Measurements from ENCODE around the gene CGRRF1.

Gene CGRRF1

DNA sequence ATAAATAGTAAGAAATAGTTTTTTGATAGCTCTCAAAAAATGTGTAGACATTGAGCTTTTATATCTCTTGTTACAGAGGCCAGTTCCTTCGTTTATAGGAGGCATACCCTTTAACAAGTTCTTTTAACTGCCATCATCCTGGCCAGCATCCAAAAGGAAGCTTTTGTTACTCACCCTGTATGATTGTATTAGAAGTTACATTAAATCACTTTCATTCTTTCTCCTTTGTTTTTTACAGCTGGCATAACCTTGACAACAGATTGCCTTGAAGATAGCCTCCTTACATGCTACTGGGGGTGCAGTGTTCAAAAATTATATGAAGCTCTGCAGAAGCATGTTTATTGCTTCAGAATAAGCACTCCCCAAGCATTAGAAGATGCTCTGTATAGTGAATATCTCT is 20.1 kb downstream of the CGRRF1 start:
- peaks cover 13% of the 10 kb centered on the region for H3K36me3 ChIP-seq (ENCODE audit: insufficient read depth, insufficient read length, low read length)
- TF ChIP-seq YY1 (IDR thresholded peaks at IDR 0.05; ENCODE audit: insufficient read depth, insufficient read length) (no peak), SUZ12 (IDR thresholded peaks at IDR 0.05; ENCODE audit: extremely low read depth, insufficient read depth, insufficient read length) (no peak), ZNF274 (IDR thresholded peaks at IDR 0.05; ENCODE audit: low read depth, low read length) (no peak)
- H3K4me1 ChIP-seq (ENCODE audit: insufficient read depth, insufficient read length), result no peaks in the 10 kb centered on the region
- no peak overlapping the region for H3K9ac ChIP-seq (ENCODE audit: insufficient read length, low read depth)
- DNase-seq (ENCODE audit: low read depth, low spot score), result no peak
- no peaks in the 10 kb centered on the region for H3K9me3 ChIP-seq (ENCODE audit: insufficient read depth, low read length)
- no peaks in the 10 kb centered on the region for H3K27me3 ChIP-seq (ENCODE audit: insufficient read depth, insufficient read length)
- H3K4me3 ChIP-seq (ENCODE audit: insufficient read length, low read depth), result no peak overlapping the region

DNA sequence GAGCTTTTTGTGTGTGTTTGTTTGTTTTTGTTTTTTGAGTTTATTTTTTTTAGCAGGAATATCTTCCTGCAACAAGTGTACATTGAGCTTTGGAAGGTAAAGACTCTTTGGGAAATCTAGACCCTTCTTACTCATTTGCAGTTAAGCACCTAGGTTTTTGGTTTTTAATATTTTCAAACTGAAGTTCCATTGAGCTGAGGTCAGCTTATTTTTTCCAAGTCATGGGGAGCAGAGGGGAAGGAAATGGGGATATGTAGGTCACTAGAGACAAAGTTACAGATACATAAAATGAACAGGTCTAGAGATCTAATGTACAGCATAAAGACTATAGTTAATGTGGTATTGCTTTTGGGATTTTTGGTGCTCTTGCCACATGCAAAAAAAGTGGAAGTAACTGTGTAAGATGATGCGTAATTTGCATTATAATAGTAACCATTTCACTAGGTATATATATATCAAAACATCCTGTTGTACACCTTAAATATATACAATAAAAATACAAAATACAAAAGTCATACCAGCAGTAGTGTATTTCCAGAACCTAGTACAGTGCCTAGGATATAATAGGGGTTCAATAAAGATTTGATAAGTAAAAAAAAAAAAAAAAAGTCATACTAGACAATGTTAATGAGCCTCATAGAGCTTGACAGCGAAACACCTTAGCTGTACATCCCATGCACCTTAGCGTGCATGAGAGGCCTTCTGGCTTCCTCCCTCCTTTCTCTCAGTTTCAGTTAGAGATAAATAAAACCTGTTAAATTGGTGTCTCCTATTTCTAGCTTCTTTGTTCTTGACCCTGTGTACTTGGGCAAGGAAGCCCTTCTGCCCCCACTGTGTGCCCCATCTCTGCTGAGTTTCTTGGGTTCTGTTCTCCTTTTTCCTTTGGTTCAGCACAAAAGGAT is 22.7 kb downstream of the CGRRF1 start:
- Histone ChIP-seq H3K36me3 (ENCODE audit: insufficient read depth, insufficient read length, low read length) (peaks cover 6% of the 10 kb centered on the region), H3K27me3 (ENCODE audit: insufficient read depth, insufficient read length) (no peaks in the 10 kb centered on the region), H3K4me1 (ENCODE audit: insufficient read depth, insufficient read length) (no peaks in the 10 kb centered on the region), H3K9ac (ENCODE audit: insufficient read length, low read depth) (no peak overlapping the region), H3K9me3 (ENCODE audit: insufficient read depth, low read length) (no peaks in the 10 kb centered on the region), H3K4me3 (ENCODE audit: insufficient read length, low read depth) (no peak overlapping the region)
- no peak for DNase-seq (ENCODE audit: low read depth, low spot score)
- TF ChIP-seq SUZ12 (IDR thresholded peaks at IDR 0.05; ENCODE audit: extremely low read depth, insufficient read depth, insufficient read length) (no peak), YY1 (IDR thresholded peaks at IDR 0.05; ENCODE audit: insufficient read depth, insufficient read length) (no peak), ZNF274 (IDR thresholded peaks at IDR 0.05; ENCODE audit: low read depth, low read length) (no peak)

DNA sequence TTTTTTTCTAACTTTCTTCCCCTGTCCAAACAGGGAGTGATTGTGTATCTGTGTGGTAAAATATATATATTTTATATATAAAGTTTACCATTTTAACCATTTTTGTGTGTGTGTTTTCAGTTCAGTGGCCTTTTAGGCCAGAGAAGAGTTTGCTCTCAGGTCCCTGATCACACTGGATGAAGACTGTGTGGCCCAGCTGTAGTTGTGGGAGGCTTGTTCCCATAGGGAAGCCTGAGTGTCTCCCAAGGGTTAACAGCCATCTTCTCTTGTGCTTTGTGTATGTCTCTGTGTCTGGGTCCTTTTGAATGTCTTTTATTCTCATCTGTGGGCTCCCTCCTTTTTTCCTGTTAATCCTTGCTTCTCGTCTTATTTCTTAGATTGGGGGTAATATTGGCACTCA is 23.4 kb downstream of the CGRRF1 start:
- TF ChIP-seq YY1 (IDR thresholded peaks at IDR 0.05; ENCODE audit: insufficient read depth, insufficient read length) (no peak), SUZ12 (IDR thresholded peaks at IDR 0.05; ENCODE audit: extremely low read depth, insufficient read depth, insufficient read length) (no peak), ZNF274 (IDR thresholded peaks at IDR 0.05; ENCODE audit: low read depth, low read length) (no peak)
- no peaks in the 10 kb centered on the region for H3K9me3 ChIP-seq (ENCODE audit: insufficient read depth, low read length)
- H3K4me1 ChIP-seq (ENCODE audit: insufficient read depth, insufficient read length), result no peaks in the 10 kb centered on the region
- H3K9ac ChIP-seq (ENCODE audit: insufficient read length, low read depth), result no peak overlapping the region
- no peak for DNase-seq (ENCODE audit: low read depth, low spot score)
- H3K36me3 ChIP-seq (ENCODE audit: insufficient read depth, insufficient read length, low read length), result peaks cover 5% of the 10 kb centered on the region
- H3K4me3 ChIP-seq (ENCODE audit: insufficient read length, low read depth), result no peak overlapping the region
- H3K27me3 ChIP-seq (ENCODE audit: insufficient read depth, insufficient read length), result no peaks in the 10 kb centered on the region

DNA sequence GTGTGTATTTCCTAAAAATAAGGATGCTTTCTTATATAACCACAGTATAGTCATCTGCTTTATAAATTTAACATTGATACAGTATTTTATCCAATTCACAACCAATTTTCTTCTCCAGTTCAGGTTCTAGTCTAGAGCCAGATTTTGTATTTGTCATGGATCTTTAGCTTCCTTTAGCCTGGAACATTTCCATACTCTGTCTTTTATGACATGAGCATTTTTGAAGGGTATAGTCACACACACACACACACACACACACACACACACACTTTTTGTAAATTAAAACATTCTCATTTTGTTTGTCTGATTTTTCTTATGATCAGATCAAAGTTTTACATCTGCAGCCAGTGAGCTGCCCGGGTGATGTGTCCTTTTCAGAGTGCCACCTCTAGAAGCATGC is 25.4 kb downstream of the CGRRF1 start:
- no peak overlapping the region for H3K4me3 ChIP-seq (ENCODE audit: insufficient read length, low read depth)
- H3K9ac ChIP-seq (ENCODE audit: insufficient read length, low read depth), result no peak overlapping the region
- peaks cover 10% of the 10 kb centered on the region for H3K36me3 ChIP-seq (ENCODE audit: insufficient read depth, insufficient read length, low read length)

DNA sequence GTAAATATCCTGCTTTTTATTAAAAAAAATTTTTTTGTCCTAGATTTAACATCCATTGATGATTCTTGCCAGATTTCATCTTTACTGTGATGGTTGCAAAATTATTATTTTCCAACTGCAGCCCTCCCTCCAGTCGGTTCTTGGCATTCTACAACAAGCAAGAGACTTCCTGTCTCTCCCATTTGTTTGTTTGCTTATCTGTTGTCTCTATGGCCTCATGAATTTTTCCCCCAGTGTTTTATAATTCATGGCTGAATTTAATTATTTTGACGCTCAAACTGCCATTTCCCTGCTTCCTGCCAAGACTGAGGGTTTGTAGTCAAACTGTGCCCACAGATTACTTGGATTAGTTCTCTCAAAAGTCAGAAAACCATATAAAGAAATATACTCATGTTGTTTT is 25.9 kb downstream of the CGRRF1 start:
- H3K9me3 ChIP-seq (ENCODE audit: insufficient read depth, low read length), result no peaks in the 10 kb centered on the region
- TF ChIP-seq ZNF274 (IDR thresholded peaks at IDR 0.05; ENCODE audit: low read depth, low read length), result no peak
- no peak for TF ChIP-seq SUZ12 (IDR thresholded peaks at IDR 0.05; ENCODE audit: extremely low read depth, insufficient read depth, insufficient read length)
- TF ChIP-seq YY1 (IDR thresholded peaks at IDR 0.05; ENCODE audit: insufficient read depth, insufficient read length), result no peak
- peaks cover 10% of the 10 kb centered on the region for H3K36me3 ChIP-seq (ENCODE audit: insufficient read depth, insufficient read length, low read length)
- no peak for DNase-seq (ENCODE audit: low read depth, low spot score)
- H3K4me3 ChIP-seq (ENCODE audit: insufficient read length, low read depth), result no peak overlapping the region
- H3K4me1 ChIP-seq (ENCODE audit: insufficient read depth, insufficient read length), result no peaks in the 10 kb centered on the region
- H3K9ac ChIP-seq (ENCODE audit: insufficient read length, low read depth), result no peak overlapping the region
- no peaks in the 10 kb centered on the region for H3K27me3 ChIP-seq (ENCODE audit: insufficient read depth, insufficient read length)

More for the DNA sequence above, 25.4 kb downstream of the CGRRF1 start:
- H3K9me3 ChIP-seq (ENCODE audit: insufficient read depth, low read length), result no peaks in the 10 kb centered on the region
- H3K27me3 ChIP-seq (ENCODE audit: insufficient read depth, insufficient read length), result no peaks in the 10 kb centered on the region
- DNase-seq (ENCODE audit: low read depth, low spot score), result no peak
- H3K4me1 ChIP-seq (ENCODE audit: insufficient read depth, insufficient read length), result no peaks in the 10 kb centered on the region
- TF ChIP-seq SUZ12 (IDR thresholded peaks at IDR 0.05; ENCODE audit: extremely low read depth, insufficient read depth, insufficient read length), result no peak
- TF ChIP-seq ZNF274 (IDR thresholded peaks at IDR 0.05; ENCODE audit: low read depth, low read length), result no peak
- no peak for TF ChIP-seq YY1 (IDR thresholded peaks at IDR 0.05; ENCODE audit: insufficient read depth, insufficient read length)

DNA sequence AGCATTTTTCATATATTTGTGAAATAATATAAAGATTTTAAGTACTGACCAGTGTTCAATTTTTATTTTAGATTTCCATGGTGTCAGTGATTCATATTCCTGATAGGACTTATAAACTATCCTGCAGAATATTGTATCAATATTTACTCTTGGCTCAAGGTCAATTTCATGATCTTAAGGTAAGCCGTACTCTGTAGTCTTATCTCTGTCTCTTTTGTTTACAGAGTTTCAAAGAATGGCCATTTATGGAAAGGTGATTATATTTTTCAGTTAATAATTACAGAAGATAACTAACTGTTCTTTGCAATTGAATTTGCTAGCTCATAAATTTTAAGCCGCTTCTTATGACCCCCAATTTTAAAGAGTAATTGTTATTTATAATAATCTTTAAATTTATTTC is 27.9 kb downstream of the CGRRF1 start:
- no peaks in the 10 kb centered on the region for H3K4me1 ChIP-seq (ENCODE audit: insufficient read depth, insufficient read length)
- TF ChIP-seq ZNF274 (IDR thresholded peaks at IDR 0.05; ENCODE audit: low read depth, low read length), result no peak
- no peak for TF ChIP-seq SUZ12 (IDR thresholded peaks at IDR 0.05; ENCODE audit: extremely low read depth, insufficient read depth, insufficient read length)
- no peak for TF ChIP-seq YY1 (IDR thresholded peaks at IDR 0.05; ENCODE audit: insufficient read depth, insufficient read length)
- no peak overlapping the region for H3K9ac ChIP-seq (ENCODE audit: insufficient read length, low read depth)
- DNase-seq (ENCODE audit: low read depth, low spot score), result no peak
- no peak overlapping the region for H3K4me3 ChIP-seq (ENCODE audit: insufficient read length, low read depth)
- H3K9me3 ChIP-seq (ENCODE audit: insufficient read depth, low read length), result no peaks in the 10 kb centered on the region
- H3K36me3 ChIP-seq (ENCODE audit: insufficient read depth, insufficient read length, low read length), result peaks cover 10% of the 10 kb centered on the region
- H3K27me3 ChIP-seq (ENCODE audit: insufficient read depth, insufficient read length), result no peaks in the 10 kb centered on the region

DNA sequence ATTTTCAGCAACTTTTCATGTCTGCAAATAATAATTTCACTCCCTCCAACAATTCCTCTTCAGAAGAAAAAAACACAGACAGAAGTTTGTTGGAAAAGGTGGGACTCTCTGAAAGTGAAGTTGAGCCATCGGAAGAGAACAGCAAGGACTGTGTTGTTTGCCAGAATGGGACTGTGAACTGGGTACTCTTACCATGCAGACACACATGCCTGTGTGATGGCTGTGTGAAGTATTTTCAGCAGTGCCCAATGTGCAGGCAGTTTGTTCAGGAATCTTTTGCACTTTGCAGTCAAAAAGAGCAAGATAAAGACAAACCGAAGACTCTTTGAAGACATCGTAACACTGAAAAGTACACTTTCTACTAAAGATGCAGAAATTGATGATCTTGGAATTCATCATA is 28.3 kb downstream of the CGRRF1 start:
- Histone ChIP-seq H3K4me3 (ENCODE audit: insufficient read length, low read depth) (no peak overlapping the region), H3K4me1 (ENCODE audit: insufficient read depth, insufficient read length) (no peaks in the 10 kb centered on the region), H3K27me3 (ENCODE audit: insufficient read depth, insufficient read length) (no peaks in the 10 kb centered on the region), H3K36me3 (ENCODE audit: insufficient read depth, insufficient read length, low read length) (peaks cover 10% of the 10 kb centered on the region), H3K9ac (ENCODE audit: insufficient read length, low read depth) (no peak overlapping the region), H3K9me3 (ENCODE audit: insufficient read depth, low read length) (no peaks in the 10 kb centered on the region)
- no peak for DNase-seq (ENCODE audit: low read depth, low spot score)
- no peak for TF ChIP-seq YY1 (IDR thresholded peaks at IDR 0.05; ENCODE audit: insufficient read depth, insufficient read length)
- TF ChIP-seq ZNF274 (IDR thresholded peaks at IDR 0.05; ENCODE audit: low read depth, low read length), result no peak
- TF ChIP-seq SUZ12 (IDR thresholded peaks at IDR 0.05; ENCODE audit: extremely low read depth, insufficient read depth, insufficient read length), result no peak

Data from NT2/D1 (cell line).